A673 (cell line): Measurements from ENCODE around the gene RAX2. TPM values are rescaled to one million over a fixed set of nuclear protein-coding genes. Genes with fewer than 3 reads are reported as not detected.

Source experiments
- BruUV-seq: library from RNA; stranded (reverse); fragments of 400-500 nt; replicated peaks from 2 replicates; lab custom pipeline; 2021; lab: Mats Ljungman, UMichigan
- CTCF ChIA-PET: fragments of 300-600 bp; sonication (Branson Sonifier 250); formaldehyde crosslinking; loops from one replicate; lab custom pipeline; 2022; ENCODE audit warnings: antibody characterized with exemption; lab: Charles Lee
- POLR2A ChIA-PET: fragments of 300-600 bp; sonication (Branson Sonifier 250); formaldehyde crosslinking; loops from one replicate; lab custom pipeline; 2022; ENCODE audit warnings: antibody characterized with exemption; ENCODE audit not compliant: low non-redundant PET; lab: Charles Lee
- DNase-seq: peaks from one replicate; pipeline ENCODE4 v3.0.0-alpha.2; 2015; ENCODE audit warnings: low spot score
- H3K27ac ChIP-seq: fragments of 200-600 bp; sonication (generic); 2 replicates; pipeline ENCODE4 v1.5.1; 2016; ENCODE audit warnings: mixed run types, low read depth, mild to moderate bottlenecking, mixed read lengths, antibody characterized with exemption, low read length; ENCODE audit not compliant: poor library complexity, severe bottlenecking
- H3K27me3 ChIP-seq: fragments of 200-600 bp; sonication (generic); replicated peaks from 2 replicates; pipeline ENCODE4 v1.6.1; 2017; ENCODE audit warnings: mixed run types, low read depth, mild to moderate bottlenecking, mixed read lengths, antibody characterized with exemption, low read length; ENCODE audit not compliant: insufficient read depth, poor library complexity
- H3K36me3 ChIP-seq: fragments of 200-600 bp; sonication (generic); 2 replicates; pipeline ENCODE4 v1.6.1; 2016; ENCODE audit warnings: mixed run types, mild to moderate bottlenecking, mixed read lengths, antibody characterized with exemption, low read length; ENCODE audit not compliant: insufficient read depth, poor library complexity, severe bottlenecking
- H3K4me1 ChIP-seq: fragments of 200-600 bp; sonication (generic); 2 replicates; pipeline ENCODE4 v1.6.1; 2017; ENCODE audit warnings: mixed run types, mild to moderate bottlenecking, mixed read lengths, antibody characterized with exemption, low read length; ENCODE audit not compliant: insufficient read depth, poor library complexity, severe bottlenecking
- H3K4me3 ChIP-seq: fragments of 200-600 bp; sonication (generic); 2 replicates; pipeline ENCODE4 v1.5.1; 2016; ENCODE audit warnings: low read depth, mixed run types, mild to moderate bottlenecking, mixed read lengths, low read length; ENCODE audit not compliant: poor library complexity, severe bottlenecking
- H3K9me3 ChIP-seq: fragments of 200-600 bp; sonication (generic); 2 replicates; pipeline ENCODE4 v1.6.1; 2016; ENCODE audit warnings: mixed run types, low read depth, mild to moderate bottlenecking, mixed read lengths, antibody characterized with exemption, low read length; ENCODE audit not compliant: poor library complexity, severe bottlenecking
- EZH2 ChIP-seq: fragments of 200-600 bp; sonication (generic); IDR thresholded peaks from 2 replicates; pipeline ENCODE4 v1.6.1; 2017; ENCODE audit warnings: borderline replicate concordance, low read depth, mild to moderate bottlenecking, mixed read lengths, antibody characterized with exemption, low read length; ENCODE audit not compliant: poor library complexity, severe bottlenecking
- intact Hi-C: fragments of 100-400 bp; cut with micrococcal nuclease; formaldehyde crosslinking; loops from one replicate; pipeline ENCODE4 v1.10.0; 2022; ENCODE audit not compliant: unreplicated experiment
- total RNA-seq: library from RNA; stranded (reverse); gene quantifications from 2 replicates; pipeline ENCODE4 v1.2.3, GENCODE V29; 2021
- TF ChIP-seq, protein P1 (sequence below): fragments of 300-800, 200-600 bp; sonication (generic); conservative IDR thresholded peaks from 2 replicates; pipeline ENCODE4 v1.5.1; 2017; ENCODE audit warnings: low read depth, mild to moderate bottlenecking, antibody characterized with exemption, low read length, moderate library complexity, mixed read lengths

The RAX2 gene
- total RNA-seq, 1 experiment from 2014 or later, result not detected

DNA sequence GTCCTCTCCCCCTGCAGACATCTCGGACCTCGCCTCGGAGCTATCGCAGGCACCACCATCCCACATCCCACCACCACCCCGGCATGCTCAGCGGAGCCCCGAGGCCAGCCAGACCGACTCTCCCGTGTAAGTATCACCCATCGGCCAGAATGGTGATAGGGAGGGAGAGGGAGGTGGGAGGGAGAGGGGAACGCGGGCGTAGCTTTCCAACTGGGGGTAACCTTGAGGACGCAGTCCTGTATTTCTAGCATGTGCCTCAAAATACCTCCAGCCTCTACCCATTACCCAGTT, 37.8 kb downstream of the RAX2 start:
- DNase-seq, result no peak
- H3K4me1 ChIP-seq, result no peaks in the 10 kb centered on the region
- intact Hi-C loops, result no loop called here
- H3K4me3 ChIP-seq, result no peak overlapping the region
- no peaks in the 10 kb centered on the region for H3K36me3 ChIP-seq
- CTCF ChIA-PET, result no interaction called here
- no TSS peak for BruUV-seq
- no peak overlapping the region for H3K27ac ChIP-seq
- no peak for TF ChIP-seq EZH2
- TF ChIP-seq, protein P1, sequence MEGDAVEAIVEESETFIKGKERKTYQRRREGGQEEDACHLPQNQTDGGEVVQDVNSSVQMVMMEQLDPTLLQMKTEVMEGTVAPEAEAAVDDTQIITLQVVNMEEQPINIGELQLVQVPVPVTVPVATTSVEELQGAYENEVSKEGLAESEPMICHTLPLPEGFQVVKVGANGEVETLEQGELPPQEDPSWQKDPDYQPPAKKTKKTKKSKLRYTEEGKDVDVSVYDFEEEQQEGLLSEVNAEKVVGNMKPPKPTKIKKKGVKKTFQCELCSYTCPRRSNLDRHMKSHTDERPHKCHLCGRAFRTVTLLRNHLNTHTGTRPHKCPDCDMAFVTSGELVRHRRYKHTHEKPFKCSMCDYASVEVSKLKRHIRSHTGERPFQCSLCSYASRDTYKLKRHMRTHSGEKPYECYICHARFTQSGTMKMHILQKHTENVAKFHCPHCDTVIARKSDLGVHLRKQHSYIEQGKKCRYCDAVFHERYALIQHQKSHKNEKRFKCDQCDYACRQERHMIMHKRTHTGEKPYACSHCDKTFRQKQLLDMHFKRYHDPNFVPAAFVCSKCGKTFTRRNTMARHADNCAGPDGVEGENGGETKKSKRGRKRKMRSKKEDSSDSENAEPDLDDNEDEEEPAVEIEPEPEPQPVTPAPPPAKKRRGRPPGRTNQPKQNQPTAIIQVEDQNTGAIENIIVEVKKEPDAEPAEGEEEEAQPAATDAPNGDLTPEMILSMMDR, result no peak
- POLR2A ChIA-PET, result no interaction called here
- H3K9me3 ChIP-seq, result no peaks in the 10 kb centered on the region
- H3K27me3 ChIP-seq, result no peaks in the 10 kb centered on the region

DNA sequence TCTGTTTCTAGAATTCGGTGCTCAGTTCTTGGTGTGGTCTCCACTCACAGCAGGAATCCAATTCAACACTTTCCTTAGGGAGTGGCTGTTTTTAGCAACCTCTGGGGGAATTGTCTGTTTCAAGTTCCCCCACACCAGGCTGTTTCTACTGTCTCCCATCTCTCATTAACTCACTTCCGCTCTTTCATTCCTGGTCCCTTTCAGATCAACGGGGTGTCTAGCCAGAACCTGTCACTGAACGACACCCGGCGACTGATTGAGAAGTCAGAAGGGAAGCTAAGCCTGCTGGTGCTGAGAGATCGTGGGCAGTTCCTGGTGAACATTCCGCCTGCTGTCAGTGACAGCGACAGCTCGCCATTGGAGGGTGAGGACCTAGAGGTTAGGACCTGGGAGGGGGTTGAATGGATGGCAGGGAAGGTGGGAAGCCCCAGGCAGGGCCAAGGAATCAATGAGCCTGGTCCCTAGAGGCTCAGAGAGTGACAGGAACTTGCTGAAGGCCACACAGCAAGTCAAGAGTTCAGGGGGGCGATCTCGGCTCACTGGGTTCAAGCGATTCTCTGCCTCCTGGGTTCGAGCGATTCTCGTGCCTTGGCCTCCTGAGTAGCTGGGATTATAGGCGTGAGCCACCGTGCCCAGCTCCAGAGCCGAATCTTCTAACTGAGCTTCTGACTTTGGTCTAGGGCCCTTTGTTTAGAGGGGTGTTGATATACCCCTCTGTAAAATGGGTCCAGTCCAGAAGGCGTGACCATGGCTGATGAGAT, 38.3 kb downstream of the RAX2 start:
- Histone ChIP-seq H3K4me3 (no peak overlapping the region), H3K27me3 (no peaks in the 10 kb centered on the region), H3K4me1 (no peaks in the 10 kb centered on the region), H3K27ac (no peak overlapping the region), H3K9me3 (no peaks in the 10 kb centered on the region), H3K36me3 (no peaks in the 10 kb centered on the region)
- BruUV-seq, result no TSS peak
- POLR2A ChIA-PET, result no interaction called here
- intact Hi-C loops, result no loop called here
- no peak for TF ChIP-seq EZH2
- TF ChIP-seq, protein P1, result no peak
- CTCF ChIA-PET, result no interaction called here
- DNase-seq, result peak; percentile 69

DNA sequence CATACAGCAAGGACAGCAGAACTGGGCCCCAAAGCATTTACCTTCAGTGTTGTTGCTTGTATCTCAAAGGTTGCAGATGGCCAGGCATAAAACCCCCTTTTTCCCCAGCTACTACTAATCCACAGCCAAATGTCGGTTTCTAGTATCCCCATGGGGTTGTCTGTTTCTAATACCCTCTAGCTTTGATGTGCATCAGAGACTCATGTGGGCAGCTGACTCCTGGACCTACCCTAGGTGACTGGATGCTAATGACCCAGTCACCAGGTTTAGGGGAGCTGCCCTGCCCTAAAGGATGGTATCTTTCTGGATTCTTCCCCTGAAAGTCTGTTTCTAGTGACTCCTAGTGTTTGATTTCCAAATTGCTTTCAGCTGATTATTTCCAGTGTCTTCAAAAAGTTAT, 39.9 kb downstream of the RAX2 start:
- ChIA-PET POLR2A (no interaction called here), CTCF (interaction anchor here (0.7 kb wide), 1 partner anchor 154 kb away, joined by 3 read pairs; no protein-coding TSS in a partner anchor)
- no peaks in the 10 kb centered on the region for H3K4me1 ChIP-seq
- TF ChIP-seq EZH2, result no peak
- TF ChIP-seq, protein P1, result no peak
- no peak for DNase-seq
- H3K27ac ChIP-seq, result no peak overlapping the region
- BruUV-seq, result no TSS peak
- no peak overlapping the region for H3K4me3 ChIP-seq
- H3K36me3 ChIP-seq, result no peaks in the 10 kb centered on the region
- intact Hi-C loops, result no loop called here
- H3K9me3 ChIP-seq, result no peaks in the 10 kb centered on the region
- no peaks in the 10 kb centered on the region for H3K27me3 ChIP-seq
